Ramos (cell line): ENCODE measurements around the gene PCDHGB4.
"Not testable (repeated sequence)": the region's sequence is repeated elsewhere in the genome, so short reads cannot be mapped to it uniquely, and the experiment has no call there.

Source experiments
- in situ Hi-C: fragments of 300-500 bp; cut with MboI; formaldehyde crosslinking; loops from one replicate; pipeline ENCODE4 v1.14.3; 2022; ENCODE audit warnings: low sequenced_read_pairs; ENCODE audit not compliant: unreplicated experiment

The PCDHGB4 gene

GRCh38 chr5:141387557-141388311 lies at the start of gene PCDHGB4:
TSS of gene PCDHGB4 (plus strand) at chr5:141387698. CDS start at chr5:141387885, 187 bp downstream.
- in situ Hi-C loops = not testable (repeated sequence)

DNA sequence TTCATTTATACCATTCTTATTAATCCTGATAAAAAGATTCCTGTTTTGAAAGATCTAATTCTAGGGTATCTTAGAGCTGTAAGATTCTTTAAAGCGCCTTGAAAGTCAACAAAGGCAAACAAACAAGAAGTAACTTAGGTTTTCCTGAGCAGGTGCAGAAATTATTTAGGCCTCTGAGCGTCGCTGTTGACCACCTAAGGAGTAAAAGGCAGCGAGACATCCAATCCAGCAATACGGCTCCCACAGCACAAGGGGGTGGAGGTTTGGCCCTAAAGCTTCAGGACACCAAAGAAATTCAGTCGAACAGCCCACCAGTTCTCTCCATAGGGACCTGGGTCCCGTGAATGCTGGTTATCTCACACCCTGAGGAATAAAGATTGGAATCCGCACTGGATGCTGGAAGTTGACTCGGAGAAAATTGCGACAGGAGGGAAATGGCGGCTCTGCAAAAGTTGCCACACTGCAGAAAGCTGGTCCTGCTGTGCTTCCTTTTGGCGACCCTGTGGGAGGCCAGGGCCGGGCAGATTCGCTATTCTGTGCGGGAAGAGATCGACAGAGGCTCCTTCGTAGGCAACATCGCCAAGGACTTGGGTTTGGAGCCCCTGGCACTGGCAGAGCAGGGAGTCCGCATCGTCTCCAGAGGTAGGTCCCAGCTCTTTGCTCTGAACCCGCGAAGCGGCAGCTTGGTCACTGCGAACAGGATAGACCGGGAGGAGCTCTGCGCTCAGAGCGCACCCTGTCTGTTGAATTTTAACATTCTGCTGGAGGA lies 48.8 kb upstream of the PCDHGB4 start, which contains the start of gene PCDHGA2:
Gene PCDHGA2 (plus strand): TSS at position 223 of the 769 bp plus-strand sequence.
- in situ Hi-C loops = no loop called here

DNA sequence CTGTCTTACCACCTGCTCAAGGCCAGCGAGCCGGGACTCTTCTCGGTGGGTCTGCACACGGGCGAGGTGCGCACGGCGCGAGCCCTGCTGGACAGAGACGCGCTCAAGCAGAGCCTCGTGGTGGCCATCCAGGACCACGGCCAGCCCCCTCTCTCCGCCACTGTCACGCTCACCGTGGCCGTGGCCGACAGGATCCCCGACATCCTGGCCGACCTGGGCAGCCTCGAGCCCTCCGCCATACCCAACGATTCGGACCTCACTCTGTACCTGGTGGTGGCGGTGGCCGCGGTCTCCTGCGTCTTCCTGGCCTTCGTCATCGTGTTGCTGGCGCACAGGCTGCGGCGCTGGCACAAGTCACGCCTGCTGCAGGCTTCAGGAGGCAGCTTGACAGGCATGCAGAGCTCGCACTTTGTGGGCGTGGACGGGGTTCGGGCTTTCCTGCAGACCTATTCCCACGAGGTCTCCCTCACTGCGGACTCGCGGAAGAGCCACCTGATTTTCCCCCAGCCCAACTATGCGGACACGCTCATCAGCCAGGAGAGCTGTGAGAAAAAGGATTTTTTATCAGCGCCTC lies 46.6 kb upstream of the PCDHGB4 start:
- in situ Hi-C loops = not testable (repeated sequence)

GRCh38 chr5:141342773-141343172 lies 44.7 kb upstream of the PCDHGB4 start:
- in situ Hi-C loops = no loop called here

- in situ Hi-C loops = no loop called here
Measured at GRCh38 chr5:141343242-141343952, 44.1 kb upstream of the PCDHGB4 start, which contains the start of gene PCDHGA3. TSS of gene PCDHGA3 (plus strand) at chr5:141343829. CDS start at chr5:141344034, 205 bp downstream.

DNA sequence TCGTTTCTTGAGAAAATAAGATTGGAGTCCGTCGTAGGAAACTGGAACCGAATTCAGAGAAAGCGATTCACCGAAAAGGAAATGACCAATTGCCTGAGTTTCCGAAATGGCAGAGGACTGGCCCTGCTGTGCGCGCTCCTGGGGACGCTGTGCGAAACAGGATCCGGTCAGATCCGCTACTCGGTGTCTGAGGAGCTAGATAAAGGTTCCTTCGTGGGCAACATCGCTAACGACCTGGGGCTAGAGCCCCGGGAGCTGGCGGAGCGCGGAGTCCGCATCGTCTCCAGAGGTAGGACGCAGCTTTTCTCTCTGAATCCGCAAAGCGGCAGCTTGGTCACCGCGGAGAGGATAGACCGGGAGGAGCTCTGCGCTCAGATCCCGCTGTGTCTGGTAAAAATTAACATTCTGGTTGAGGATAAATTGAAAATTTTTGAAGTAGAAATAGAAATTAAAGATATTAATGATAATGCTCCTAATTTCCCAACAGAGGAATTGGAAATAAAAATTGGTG lies 43.5 kb upstream of the PCDHGB4 start:
- in situ Hi-C loops = no loop called here

DNA sequence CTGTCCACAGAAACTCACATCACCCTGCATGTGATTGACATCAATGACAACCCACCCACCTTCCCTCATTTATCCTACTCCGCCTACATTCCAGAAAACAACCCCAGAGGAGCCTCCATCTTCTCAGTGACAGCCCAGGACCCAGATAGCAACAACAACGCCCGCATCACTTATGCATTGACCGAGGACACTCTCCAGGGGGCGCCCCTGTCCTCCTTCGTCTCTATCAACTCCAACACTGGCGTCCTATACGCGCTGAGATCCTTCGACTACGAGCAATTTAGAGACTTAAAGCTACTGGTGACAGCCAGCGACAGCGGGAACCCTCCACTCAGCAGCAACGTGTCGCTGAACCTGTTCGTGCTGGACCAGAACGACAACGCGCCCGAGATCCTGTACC lies 42.2 kb upstream of the PCDHGB4 start:
- in situ Hi-C loops = no loop called here

GRCh38 chr5:141346017-141346416 lies 41.5 kb upstream of the PCDHGB4 start:
- in situ Hi-C loops = not testable (repeated sequence)

DNA sequence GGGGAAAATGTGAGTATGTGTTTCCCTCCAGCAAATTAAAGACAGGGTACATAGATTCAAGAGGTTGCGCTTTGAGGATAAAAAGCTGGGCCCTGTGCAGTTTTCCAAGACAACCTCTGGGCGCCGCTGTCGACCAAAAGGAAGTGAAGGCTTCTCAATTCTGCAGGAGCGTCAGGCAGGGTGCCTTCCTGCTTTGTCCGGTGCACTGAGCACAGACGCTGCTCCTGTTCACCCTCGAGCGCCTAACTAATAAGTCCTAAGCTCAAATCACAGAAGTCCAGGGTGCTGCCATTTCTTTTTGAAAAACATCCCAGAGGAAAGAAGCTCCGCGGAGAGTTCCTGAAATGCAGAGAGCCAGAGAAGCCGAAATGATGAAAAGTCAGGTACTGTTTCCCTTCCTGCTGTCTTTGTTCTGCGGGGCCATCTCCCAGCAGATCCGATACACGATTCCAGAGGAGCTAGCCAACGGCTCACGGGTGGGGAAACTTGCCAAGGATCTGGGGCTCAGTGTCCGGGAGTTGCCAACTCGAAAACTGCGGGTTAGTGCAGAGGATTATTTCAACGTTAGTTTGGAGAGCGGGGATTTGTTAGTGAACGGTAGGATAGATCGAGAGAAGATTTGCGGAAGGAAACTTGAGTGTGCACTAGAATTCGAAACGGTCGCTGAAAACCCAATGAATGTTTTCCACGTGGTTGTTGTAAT lies 37.4 kb upstream of the PCDHGB4 start, which contains the start of gene PCDHGB1:
Gene PCDHGB1 (plus strand): TSS at position 183 of the 703 bp plus-strand sequence. CDS start 162 bp downstream, at position 345.
- in situ Hi-C loops = no loop called here

- in situ Hi-C loops = no loop called here
Measured at GRCh38 chr5:141351591-141351990, 35.9 kb upstream of the PCDHGB4 start.

DNA sequence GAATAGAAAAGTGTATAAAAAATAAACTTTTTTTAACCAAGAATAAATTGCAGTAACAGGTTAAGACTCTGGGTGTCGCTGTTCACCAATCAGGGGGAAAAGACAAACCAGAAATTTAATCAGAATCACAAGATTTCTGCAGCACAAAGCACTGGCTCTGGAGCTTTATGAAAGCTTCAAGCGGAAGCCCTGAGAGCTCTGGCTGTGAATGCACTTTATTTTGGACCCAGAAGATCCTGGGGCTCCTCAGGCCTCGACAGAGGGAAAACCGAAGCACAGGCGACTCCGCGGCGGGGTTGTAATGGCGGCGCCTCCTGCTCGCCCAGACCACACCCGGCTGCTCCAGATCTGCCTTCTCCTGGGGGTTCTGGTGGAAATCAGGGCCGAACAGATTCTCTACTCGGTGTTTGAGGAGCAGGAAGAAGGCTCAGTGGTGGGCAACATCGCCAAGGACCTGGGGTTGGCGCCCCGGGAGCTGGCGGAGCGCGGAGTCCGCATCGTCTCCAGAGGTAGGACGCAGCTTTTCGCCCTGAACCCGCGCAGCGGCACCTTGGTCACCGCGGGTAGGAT lies 32.5 kb upstream of the PCDHGB4 start, which contains the start of gene PCDHGA4:
Gene PCDHGA4 (plus strand): TSS at position 122 of the 570 bp plus-strand sequence. CDS start 87 bp downstream, at position 209.
- in situ Hi-C loops = no loop called here

DNA sequence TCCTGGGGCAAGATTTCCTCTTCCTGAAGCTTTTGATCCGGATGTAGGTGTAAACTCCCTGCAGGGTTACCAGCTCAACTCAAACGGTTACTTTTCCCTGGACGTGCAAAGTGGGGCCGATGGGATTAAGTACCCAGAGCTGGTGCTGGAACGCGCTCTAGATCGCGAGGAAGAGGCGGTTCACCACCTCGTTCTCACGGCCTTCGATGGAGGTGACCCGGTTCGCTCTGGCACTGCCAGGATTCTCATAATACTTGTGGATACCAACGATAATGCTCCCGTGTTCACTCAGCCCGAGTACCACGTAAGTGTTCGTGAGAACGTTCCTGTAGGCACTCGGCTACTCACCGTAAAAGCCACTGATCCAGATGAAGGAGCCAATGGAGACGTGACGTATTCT lies 31.9 kb upstream of the PCDHGB4 start:
- in situ Hi-C loops = no loop called here

DNA sequence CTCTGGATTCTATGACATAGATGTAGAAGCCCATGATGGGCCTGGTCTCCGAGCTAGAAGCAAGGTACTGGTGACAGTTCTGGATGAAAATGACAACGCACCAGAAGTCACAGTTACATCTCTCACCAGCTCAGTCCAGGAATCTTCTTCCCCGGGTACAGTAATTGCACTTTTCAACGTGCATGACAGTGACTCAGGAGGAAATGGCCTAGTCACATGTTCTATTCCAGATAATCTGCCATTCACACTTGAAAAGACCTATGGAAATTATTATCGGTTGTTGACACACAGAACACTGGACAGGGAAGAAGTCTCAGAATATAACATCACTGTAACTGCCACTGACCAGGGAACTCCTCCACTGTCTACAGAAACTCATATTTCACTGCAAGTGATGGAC lies 31.4 kb upstream of the PCDHGB4 start:
- in situ Hi-C loops = no loop called here

DNA sequence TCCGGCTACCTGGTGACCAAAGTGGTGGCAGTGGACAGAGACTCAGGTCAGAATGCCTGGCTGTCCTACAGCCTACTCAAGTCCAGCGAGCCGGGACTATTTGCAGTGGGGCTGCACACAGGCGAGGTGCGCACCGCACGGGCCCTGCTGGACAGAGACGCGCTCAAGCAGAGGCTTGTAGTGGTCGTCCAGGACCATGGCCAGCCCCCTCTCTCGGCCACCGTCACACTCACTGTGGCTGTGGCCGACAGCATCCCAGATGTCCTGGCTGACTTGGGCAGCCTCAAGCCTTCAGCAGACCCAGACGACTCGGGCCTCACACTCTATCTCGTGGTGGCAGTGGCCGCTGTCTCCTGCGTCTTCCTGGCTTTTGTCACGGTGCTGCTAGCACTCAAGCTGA lies 30.5 kb upstream of the PCDHGB4 start:
- in situ Hi-C loops = no loop called here

GRCh38 chr5:141359790-141360426 lies 27.6 kb upstream of the PCDHGB4 start, which contains the start of gene PCDHGB2:
TSS of gene PCDHGB2 (plus strand) at chr5:141359994. CDS start at chr5:141360136, 142 bp downstream.
- in situ Hi-C loops = no loop called here

GRCh38 chr5:141360685-141361084 lies 26.8 kb upstream of the PCDHGB4 start:
- in situ Hi-C loops = no loop called here

- in situ Hi-C loops = no loop called here
Measured at GRCh38 chr5:141362719-141363118, 24.8 kb upstream of the PCDHGB4 start.

- in situ Hi-C loops = no loop called here
Measured at GRCh38 chr5:141363952-141364660, 23.4 kb upstream of the PCDHGB4 start, which contains the start of gene PCDHGA5. TSS of gene PCDHGA5 (plus strand) at chr5:141364162. CDS start at chr5:141364331, 169 bp downstream.
